ENCODE data around the gene SLC2A2. TPM values are rescaled to one million over a fixed set of nuclear protein-coding genes. Genes with fewer than 3 reads are reported as not detected.

SLC2A2 gene
- total RNA-seq, 2 donors from 2014 or later = not detected

- intact Hi-C loops (cut with DNase I, micrococcal nuclease) = no loop called here
- ATAC-seq (no peak), DNase-seq (no peak)
Observed at GRCh38 chr3:170956647-170957046, 69.9 kb downstream of the SLC2A2 start.

GRCh38 chr3:170953736-170954135, 72.8 kb downstream of the SLC2A2 start:
- intact Hi-C loops (cut with DNase I, micrococcal nuclease) = no loop called here
- no peak for DNase-seq
- no peak for ATAC-seq

GRCh38 chr3:170953229-170953628, 73.3 kb downstream of the SLC2A2 start:
- ATAC-seq = no peak
- no peak for DNase-seq
- intact Hi-C loops (cut with DNase I, micrococcal nuclease) = no loop called here

- no peak for DNase-seq
- ATAC-seq = no peak
- intact Hi-C loops (cut with DNase I, micrococcal nuclease) = no loop called here
Observed at GRCh38 chr3:170949211-170949610, 77.3 kb downstream of the SLC2A2 start.

- intact Hi-C loops (cut with DNase I, micrococcal nuclease) = no loop called here
- no peak for ATAC-seq
- DNase-seq = no peak
Observed at GRCh38 chr3:170947018-170947769, 79.3 kb downstream of the SLC2A2 start.

Other genes with a start within 250 kb of the SLC2A2 start
- 10 to 100 TPM; 27.0 to 29.3 TPM for gene RPL22L1, start 156.5 kb downstream of the SLC2A2 start, total RNA-seq
- gene EIF5A2, start 118.1 kb downstream of the SLC2A2 start, total RNA-seq = 1 to 10 TPM; 3.1 to 3.5 TPM